HG02588 (cell line): Measurements from ENCODE around the gene TLR7.

Source experiments
- ATAC-seq: cut with Tn5 transposase; IDR thresholded peaks from one replicate; pipeline ENCODE4 v1.9.1; 2021; ENCODE audit warnings: mild to moderate bottlenecking, moderate library complexity; ENCODE audit not compliant: unreplicated experiment

The TLR7 gene

GRCh38 chrX:12922599-12922919 lies 55.7 kb downstream of the TLR7 start:
- ATAC-seq: no peak

GRCh38 chrX:12929701-12930100 lies 62.8 kb downstream of the TLR7 start:
- ATAC-seq: no peak

- no peak for ATAC-seq
These were observed 63.3 kb downstream of the TLR7 start for GRCh38 chrX:12930150-12930549.

- ATAC-seq: no peak
These were observed 65.4 kb downstream of the TLR7 start for GRCh38 chrX:12932244-12932643.

- no peak for ATAC-seq
These were observed 68.0 kb downstream of the TLR7 start for GRCh38 chrX:12934850-12935249.

- ATAC-seq: no peak
These were observed 70.1 kb downstream of the TLR7 start for GRCh38 chrX:12936947-12937346.
